GM12874 (cell line): Measurements from ENCODE around the gene SLC49A3.

Source experiments
- CTCF ChIP-seq: IDR thresholded peaks from 2 replicates; pipeline ENCODE4 v1.5.1; 2011; ENCODE audit warnings: low read depth, mild to moderate bottlenecking, control low read depth, low read length, moderate library complexity; ENCODE audit not compliant: insufficient read depth

Gene SLC49A3

GRCh38 chr4:717601-718320, 28.8 kb upstream of the SLC49A3 start:
- TF ChIP-seq CTCF = no peak

- no peak for TF ChIP-seq CTCF
These were observed 25.1 kb upstream of the SLC49A3 start for GRCh38 chr4:714087-714486.

- TF ChIP-seq CTCF = no peak
These were observed 24.1 kb upstream of the SLC49A3 start for GRCh38 chr4:712916-713632.

GRCh38 chr4:712093-712492, 23.1 kb upstream of the SLC49A3 start:
- TF ChIP-seq CTCF = no peak

GRCh38 chr4:710916-711315, 22.0 kb upstream of the SLC49A3 start:
- no peak for TF ChIP-seq CTCF

- TF ChIP-seq CTCF = no peak
These were observed 21.2 kb upstream of the SLC49A3 start for GRCh38 chr4:710116-710515.

GRCh38 chr4:709348-709747, 20.4 kb upstream of the SLC49A3 start:
- no peak for TF ChIP-seq CTCF
